ENCODE measurements around the gene HLA-A.

Gene HLA-A

GRCh38 chr6:29942275-29943052, at the start of gene HLA-A:
Gene HLA-A (plus strand): TSS chr6:29942532. CDS start chr6:29942554, 22 bp downstream.
- H3K9me3 Mint-ChIP-seq = peaks cover 4% of the 10 kb centered on the region
- peak; percentile 90 for DNase-seq
- peak within 1 kb of the TSS; percentile 96 for H3K4me3 Mint-ChIP-seq
- H3K36me3 Mint-ChIP-seq (ENCODE audit: low read depth) = peaks cover 54% of the 10 kb centered on the region
- H3K27ac Mint-ChIP-seq = peak within 1 kb of the TSS; percentile 99
- peaks cover 52% of the 10 kb centered on the region for H3K4me1 Mint-ChIP-seq (ENCODE audit: low read depth)
- no peaks in the 10 kb centered on the region for H3K27me3 Mint-ChIP-seq

GRCh38 chr6:29892696-29893095, 49.6 kb upstream of the HLA-A start:
- H3K4me3 Mint-ChIP-seq = no peak overlapping the region
- no peaks in the 10 kb centered on the region for H3K27me3 Mint-ChIP-seq
- H3K36me3 Mint-ChIP-seq (ENCODE audit: low read depth) = peaks cover 2% of the 10 kb centered on the region
- no peak for DNase-seq
- H3K4me1 Mint-ChIP-seq (ENCODE audit: low read depth) = peaks cover 6% of the 10 kb centered on the region
- no peaks in the 10 kb centered on the region for H3K9me3 Mint-ChIP-seq
- no peak overlapping the region for H3K27ac Mint-ChIP-seq

GRCh38 chr6:29899281-29899680, 43.1 kb upstream of the HLA-A start:
- H3K9me3 Mint-ChIP-seq = no peaks in the 10 kb centered on the region
- no peaks in the 10 kb centered on the region for H3K36me3 Mint-ChIP-seq (ENCODE audit: low read depth)
- no peaks in the 10 kb centered on the region for H3K27me3 Mint-ChIP-seq
- no peak overlapping the region for H3K27ac Mint-ChIP-seq
- no peaks in the 10 kb centered on the region for H3K4me1 Mint-ChIP-seq (ENCODE audit: low read depth)
- DNase-seq = no peak
- no peak overlapping the region for H3K4me3 Mint-ChIP-seq

- Mint-ChIP-seq H3K27ac (no peak overlapping the region), H3K9me3 (no peaks in the 10 kb centered on the region), H3K4me3 (no peak overlapping the region), H3K27me3 (no peaks in the 10 kb centered on the region), H3K36me3 (ENCODE audit: low read depth) (no peaks in the 10 kb centered on the region), H3K4me1 (ENCODE audit: low read depth) (peaks cover 6% of the 10 kb centered on the region)
- DNase-seq = no peak
These were observed 37.0 kb upstream of the HLA-A start for GRCh38 chr6:29905286-29905685.

GRCh38 chr6:29907637-29908340, 34.5 kb upstream of the HLA-A start:
- no peaks in the 10 kb centered on the region for H3K9me3 Mint-ChIP-seq

GRCh38 chr6:29908341-29908662, 34.0 kb upstream of the HLA-A start:
- no peak overlapping the region for H3K4me3 Mint-ChIP-seq
- H3K27ac Mint-ChIP-seq = no peak overlapping the region
- no peaks in the 10 kb centered on the region for H3K36me3 Mint-ChIP-seq (ENCODE audit: low read depth)
- peaks cover 11% of the 10 kb centered on the region for H3K4me1 Mint-ChIP-seq (ENCODE audit: low read depth)
- DNase-seq = no peak
- peaks cover 7% of the 10 kb centered on the region for H3K27me3 Mint-ChIP-seq
- H3K9me3 Mint-ChIP-seq = no peaks in the 10 kb centered on the region

More at GRCh38 chr6:29907637-29908340, 34.5 kb upstream of the HLA-A start:
- Mint-ChIP-seq H3K27ac (no peak overlapping the region), H3K36me3 (ENCODE audit: low read depth) (no peaks in the 10 kb centered on the region), H3K27me3 (peaks cover 7% of the 10 kb centered on the region), H3K4me1 (ENCODE audit: low read depth) (peaks cover 11% of the 10 kb centered on the region), H3K4me3 (no peak overlapping the region)
- DNase-seq = no peak

- H3K4me1 Mint-ChIP-seq (ENCODE audit: low read depth) = peaks cover 11% of the 10 kb centered on the region
- H3K4me3 Mint-ChIP-seq = no peak overlapping the region
- no peak overlapping the region for H3K27ac Mint-ChIP-seq
- no peak for DNase-seq
- H3K36me3 Mint-ChIP-seq (ENCODE audit: low read depth) = no peaks in the 10 kb centered on the region
- H3K27me3 Mint-ChIP-seq = peaks cover 7% of the 10 kb centered on the region
- H3K9me3 Mint-ChIP-seq = no peaks in the 10 kb centered on the region
These were observed 33.6 kb upstream of the HLA-A start for GRCh38 chr6:29908710-29909109.

- peaks cover 11% of the 10 kb centered on the region for H3K4me1 Mint-ChIP-seq (ENCODE audit: low read depth)
- no peaks in the 10 kb centered on the region for H3K36me3 Mint-ChIP-seq (ENCODE audit: low read depth)
- no peak overlapping the region for H3K27ac Mint-ChIP-seq
- no peaks in the 10 kb centered on the region for H3K9me3 Mint-ChIP-seq
- no peak overlapping the region for H3K4me3 Mint-ChIP-seq
- H3K27me3 Mint-ChIP-seq = peaks cover 7% of the 10 kb centered on the region
- DNase-seq = no peak
These were observed 32.3 kb upstream of the HLA-A start for GRCh38 chr6:29909985-29910384.

- no peak overlapping the region for H3K27ac Mint-ChIP-seq
- H3K4me3 Mint-ChIP-seq = no peak overlapping the region
- peaks cover 11% of the 10 kb centered on the region for H3K4me1 Mint-ChIP-seq (ENCODE audit: low read depth)
- H3K27me3 Mint-ChIP-seq = peaks cover 7% of the 10 kb centered on the region
- DNase-seq = no peak
- no peaks in the 10 kb centered on the region for H3K9me3 Mint-ChIP-seq
- H3K36me3 Mint-ChIP-seq (ENCODE audit: low read depth) = no peaks in the 10 kb centered on the region
These were observed 29.5 kb upstream of the HLA-A start for GRCh38 chr6:29912840-29913239.

- Mint-ChIP-seq H3K9me3 (no peaks in the 10 kb centered on the region), H3K27me3 (peaks cover 6% of the 10 kb centered on the region), H3K27ac (no peak overlapping the region), H3K36me3 (ENCODE audit: low read depth) (no peaks in the 10 kb centered on the region), H3K4me3 (no peak overlapping the region), H3K4me1 (ENCODE audit: low read depth) (no peaks in the 10 kb centered on the region)
- DNase-seq = no peak
These were observed 25.6 kb upstream of the HLA-A start for GRCh38 chr6:29916741-29917140.

- Mint-ChIP-seq H3K27me3 (no peaks in the 10 kb centered on the region), H3K4me3 (no peak overlapping the region), H3K4me1 (ENCODE audit: low read depth) (no peaks in the 10 kb centered on the region), H3K36me3 (ENCODE audit: low read depth) (no peaks in the 10 kb centered on the region), H3K27ac (no peak overlapping the region), H3K9me3 (no peaks in the 10 kb centered on the region)
- DNase-seq = no peak
These were observed 24.5 kb upstream of the HLA-A start for GRCh38 chr6:29917857-29918256.

GRCh38 chr6:29919506-29920445, 22.6 kb upstream of the HLA-A start:
- peaks cover 4% of the 10 kb centered on the region for H3K4me1 Mint-ChIP-seq (ENCODE audit: low read depth)
- no peaks in the 10 kb centered on the region for H3K36me3 Mint-ChIP-seq (ENCODE audit: low read depth)
- H3K27ac Mint-ChIP-seq = no peak overlapping the region
- no peak for DNase-seq
- no peak overlapping the region for H3K4me3 Mint-ChIP-seq
- no peaks in the 10 kb centered on the region for H3K9me3 Mint-ChIP-seq
- no peaks in the 10 kb centered on the region for H3K27me3 Mint-ChIP-seq

- no peak overlapping the region for H3K27ac Mint-ChIP-seq
- no peaks in the 10 kb centered on the region for H3K27me3 Mint-ChIP-seq
- no peak for DNase-seq
- H3K36me3 Mint-ChIP-seq (ENCODE audit: low read depth) = peaks cover 6% of the 10 kb centered on the region
- H3K9me3 Mint-ChIP-seq = no peaks in the 10 kb centered on the region
- H3K4me1 Mint-ChIP-seq (ENCODE audit: low read depth) = peaks cover 25% of the 10 kb centered on the region
- no peak overlapping the region for H3K4me3 Mint-ChIP-seq
These were observed 18.0 kb upstream of the HLA-A start for GRCh38 chr6:29924287-29924686.

- no peak for DNase-seq
- Mint-ChIP-seq H3K4me1 (ENCODE audit: low read depth) (peaks cover 25% of the 10 kb centered on the region), H3K4me3 (peak overlapping the region; percentile 57), H3K36me3 (ENCODE audit: low read depth) (peaks cover 10% of the 10 kb centered on the region), H3K27me3 (no peaks in the 10 kb centered on the region), H3K9me3 (no peaks in the 10 kb centered on the region), H3K27ac (peak overlapping the region; percentile 84)
These were observed 17.6 kb upstream of the HLA-A start for GRCh38 chr6:29924731-29925130.
